IPS-15b (cell line): Measurements from ENCODE around the gene TMC3.

ENCODE experiments used
- H3K27me3 ChIP-seq: one replicate; pipeline ENCODE4 v1.6.1; 2013; ENCODE audit warnings: low read length; ENCODE audit not compliant: control insufficient read depth, insufficient read depth
- H3K36me3 ChIP-seq: one replicate; pipeline ENCODE4 v1.6.1; 2013; ENCODE audit warnings: low read length; ENCODE audit not compliant: control insufficient read depth, insufficient read depth
- H3K4me1 ChIP-seq: one replicate; pipeline ENCODE4 v1.6.1; 2013; ENCODE audit warnings: mild to moderate bottlenecking, low read length; ENCODE audit not compliant: control insufficient read depth, insufficient read depth
- H3K4me3 ChIP-seq: one replicate; pipeline ENCODE4 v1.5.1; 2013; ENCODE audit warnings: low read depth, low read length
- H3K9ac ChIP-seq: one replicate; pipeline ENCODE4 v1.6.1; 2013; ENCODE audit warnings: low read depth, mild to moderate bottlenecking, low read length
- H3K9me3 ChIP-seq: one replicate; pipeline ENCODE4 v1.6.1; 2013; ENCODE audit warnings: mild to moderate bottlenecking, low read length; ENCODE audit not compliant: control insufficient read depth, insufficient read depth

The TMC3 gene

GRCh38 chr15:81330366-81331090, 43.5 kb downstream of the TMC3 start:
- no peaks in the 10 kb centered on the region for H3K27me3 ChIP-seq
- no peaks in the 10 kb centered on the region for H3K4me1 ChIP-seq
- H3K36me3 ChIP-seq, result no peaks in the 10 kb centered on the region

GRCh38 chr15:81329446-81329845, 44.6 kb downstream of the TMC3 start:
- no peaks in the 10 kb centered on the region for H3K9me3 ChIP-seq
- H3K4me1 ChIP-seq, result no peaks in the 10 kb centered on the region
- H3K4me3 ChIP-seq, result no peak overlapping the region
- H3K27me3 ChIP-seq, result no peaks in the 10 kb centered on the region
- H3K9ac ChIP-seq, result no peak overlapping the region
- no peaks in the 10 kb centered on the region for H3K36me3 ChIP-seq

More at GRCh38 chr15:81330366-81331090, 43.5 kb downstream of the TMC3 start:
- H3K9ac ChIP-seq, result no peak overlapping the region
- no peaks in the 10 kb centered on the region for H3K9me3 ChIP-seq
- no peak overlapping the region for H3K4me3 ChIP-seq

- no peaks in the 10 kb centered on the region for H3K4me1 ChIP-seq
- no peaks in the 10 kb centered on the region for H3K36me3 ChIP-seq
- no peak overlapping the region for H3K9ac ChIP-seq
- no peak overlapping the region for H3K4me3 ChIP-seq
- H3K27me3 ChIP-seq, result no peaks in the 10 kb centered on the region
- H3K9me3 ChIP-seq, result no peaks in the 10 kb centered on the region
These were observed 46.5 kb downstream of the TMC3 start for GRCh38 chr15:81327516-81327915.

GRCh38 chr15:81326466-81327212, 47.4 kb downstream of the TMC3 start:
- Histone ChIP-seq H3K9ac (no peak overlapping the region), H3K27me3 (no peaks in the 10 kb centered on the region), H3K9me3 (no peaks in the 10 kb centered on the region), H3K4me3 (no peak overlapping the region), H3K4me1 (no peaks in the 10 kb centered on the region), H3K36me3 (no peaks in the 10 kb centered on the region)

GRCh38 chr15:81323944-81324881, 49.8 kb downstream of the TMC3 start, which contains the start of gene STARD5:
Gene STARD5 (minus strand): TSS chr15:81324141. CDS start chr15:81324099, 42 bp downstream.
- Histone ChIP-seq H3K36me3 (peaks cover 6% of the 10 kb centered on the region), H3K9me3 (no peaks in the 10 kb centered on the region), H3K27me3 (no peaks in the 10 kb centered on the region), H3K4me3 (peak within 1 kb of the TSS; percentile 89), H3K4me1 (no peaks in the 10 kb centered on the region), H3K9ac (peak within 1 kb of the TSS; percentile 61)

- no peaks in the 10 kb centered on the region for H3K4me1 ChIP-seq
These were observed 50.5 kb downstream of the TMC3 start for GRCh38 chr15:81323559-81323943.

GRCh38 chr15:81322676-81323253, 51.2 kb downstream of the TMC3 start:
- H3K4me1 ChIP-seq, result no peaks in the 10 kb centered on the region
- no peak overlapping the region for H3K4me3 ChIP-seq
- H3K9ac ChIP-seq, result no peak overlapping the region
- H3K9me3 ChIP-seq, result no peaks in the 10 kb centered on the region
- no peaks in the 10 kb centered on the region for H3K27me3 ChIP-seq
- peaks cover 12% of the 10 kb centered on the region for H3K36me3 ChIP-seq

More at GRCh38 chr15:81323559-81323943, 50.5 kb downstream of the TMC3 start:
- Histone ChIP-seq H3K4me3 (peak overlapping the region; percentile 89), H3K9ac (no peak overlapping the region), H3K36me3 (peaks cover 9% of the 10 kb centered on the region), H3K9me3 (no peaks in the 10 kb centered on the region), H3K27me3 (no peaks in the 10 kb centered on the region)

GRCh38 chr15:81321667-81322066, 52.3 kb downstream of the TMC3 start:
- Histone ChIP-seq H3K4me3 (no peak overlapping the region), H3K27me3 (no peaks in the 10 kb centered on the region), H3K9ac (no peak overlapping the region), H3K36me3 (peaks cover 14% of the 10 kb centered on the region), H3K9me3 (no peaks in the 10 kb centered on the region), H3K4me1 (no peaks in the 10 kb centered on the region)

GRCh38 chr15:81317642-81318017, 56.4 kb downstream of the TMC3 start:
- Histone ChIP-seq H3K4me1 (no peaks in the 10 kb centered on the region), H3K9ac (no peak overlapping the region), H3K4me3 (no peak overlapping the region), H3K36me3 (peaks cover 14% of the 10 kb centered on the region), H3K9me3 (no peaks in the 10 kb centered on the region), H3K27me3 (no peaks in the 10 kb centered on the region)

GRCh38 chr15:81316267-81316666, 57.7 kb downstream of the TMC3 start:
- H3K9me3 ChIP-seq, result no peaks in the 10 kb centered on the region
- no peak overlapping the region for H3K9ac ChIP-seq
- H3K36me3 ChIP-seq, result peaks cover 20% of the 10 kb centered on the region
- H3K4me3 ChIP-seq, result no peak overlapping the region
- no peaks in the 10 kb centered on the region for H3K4me1 ChIP-seq
- H3K27me3 ChIP-seq, result no peaks in the 10 kb centered on the region
